ENCODE results near the gene PCGF3.

Gene PCGF3

DNA sequence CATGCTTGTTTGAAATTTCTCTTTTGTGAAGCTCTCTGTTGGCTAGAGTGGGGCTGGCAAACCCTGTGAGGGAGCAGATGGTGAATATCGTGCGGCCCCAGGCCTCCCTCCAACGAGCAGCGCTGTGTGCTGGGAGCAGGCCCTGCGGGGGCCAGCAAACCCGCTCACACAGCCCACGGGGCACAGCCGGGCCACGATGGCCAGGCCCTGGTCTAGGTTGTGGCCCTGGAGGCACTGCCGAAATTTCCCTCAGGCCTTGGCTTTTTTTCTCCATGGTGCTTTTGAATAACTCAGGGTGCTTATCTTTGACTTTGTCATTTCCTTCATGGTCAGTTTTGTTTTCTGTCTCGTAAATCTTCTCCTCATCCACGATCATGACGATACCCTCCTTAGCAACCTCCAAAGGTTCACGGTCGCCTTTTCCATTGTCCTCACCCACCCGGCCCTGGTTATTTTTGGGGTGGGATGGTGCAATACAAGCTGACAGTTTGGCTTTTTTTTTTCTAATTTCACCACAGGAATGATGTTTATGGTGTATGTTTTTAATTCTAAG is 20.7 kb downstream of the PCGF3 start:
- TF ChIP-seq, protein P1, sequence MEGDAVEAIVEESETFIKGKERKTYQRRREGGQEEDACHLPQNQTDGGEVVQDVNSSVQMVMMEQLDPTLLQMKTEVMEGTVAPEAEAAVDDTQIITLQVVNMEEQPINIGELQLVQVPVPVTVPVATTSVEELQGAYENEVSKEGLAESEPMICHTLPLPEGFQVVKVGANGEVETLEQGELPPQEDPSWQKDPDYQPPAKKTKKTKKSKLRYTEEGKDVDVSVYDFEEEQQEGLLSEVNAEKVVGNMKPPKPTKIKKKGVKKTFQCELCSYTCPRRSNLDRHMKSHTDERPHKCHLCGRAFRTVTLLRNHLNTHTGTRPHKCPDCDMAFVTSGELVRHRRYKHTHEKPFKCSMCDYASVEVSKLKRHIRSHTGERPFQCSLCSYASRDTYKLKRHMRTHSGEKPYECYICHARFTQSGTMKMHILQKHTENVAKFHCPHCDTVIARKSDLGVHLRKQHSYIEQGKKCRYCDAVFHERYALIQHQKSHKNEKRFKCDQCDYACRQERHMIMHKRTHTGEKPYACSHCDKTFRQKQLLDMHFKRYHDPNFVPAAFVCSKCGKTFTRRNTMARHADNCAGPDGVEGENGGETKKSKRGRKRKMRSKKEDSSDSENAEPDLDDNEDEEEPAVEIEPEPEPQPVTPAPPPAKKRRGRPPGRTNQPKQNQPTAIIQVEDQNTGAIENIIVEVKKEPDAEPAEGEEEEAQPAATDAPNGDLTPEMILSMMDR (IDR thresholded peaks at IDR 0.05): no peak

DNA sequence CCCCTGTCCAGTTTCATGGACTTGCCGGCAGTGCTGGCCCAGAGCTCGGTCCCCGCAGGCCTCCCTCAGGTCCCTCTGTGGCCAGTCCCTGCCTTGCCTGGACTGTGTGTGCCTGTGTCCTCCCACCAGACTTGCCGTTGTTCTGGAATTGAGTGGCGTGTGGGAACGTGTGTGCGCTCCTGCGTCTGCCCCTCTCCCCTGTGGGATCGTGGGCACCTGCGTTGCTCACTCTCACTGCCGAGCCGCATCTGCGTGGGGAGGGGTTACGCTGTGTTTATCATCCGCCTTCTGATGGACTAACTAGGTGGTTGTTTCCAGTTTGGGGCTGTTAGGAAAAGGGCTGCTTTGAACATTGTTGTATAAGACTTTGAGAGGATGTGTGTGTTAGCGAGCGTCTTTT is 21.2 kb downstream of the PCGF3 start:
- TF ChIP-seq, protein P1 (IDR thresholded peaks at IDR 0.05): no peak

DNA sequence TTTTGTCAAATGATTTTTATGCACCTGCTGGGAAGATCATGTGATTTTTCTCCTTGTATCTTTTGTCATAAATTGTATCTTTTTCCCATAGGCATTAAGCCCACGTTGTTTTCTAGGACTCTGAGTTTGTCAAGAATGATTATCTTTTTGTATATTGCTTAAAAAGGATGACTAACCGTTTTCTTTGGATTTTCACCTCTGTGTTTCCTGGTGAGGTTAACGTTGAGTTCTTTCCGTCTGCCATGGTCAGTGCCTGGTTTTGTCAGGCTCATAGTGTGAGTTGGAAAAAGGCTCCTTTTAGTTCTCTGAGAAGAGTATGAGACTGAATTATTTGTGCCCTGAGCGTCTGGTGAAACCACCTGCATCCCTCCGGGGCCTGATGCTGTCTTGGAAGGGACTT is 21.9 kb downstream of the PCGF3 start:
- TF ChIP-seq, protein P1 (IDR thresholded peaks at IDR 0.05): no peak

DNA sequence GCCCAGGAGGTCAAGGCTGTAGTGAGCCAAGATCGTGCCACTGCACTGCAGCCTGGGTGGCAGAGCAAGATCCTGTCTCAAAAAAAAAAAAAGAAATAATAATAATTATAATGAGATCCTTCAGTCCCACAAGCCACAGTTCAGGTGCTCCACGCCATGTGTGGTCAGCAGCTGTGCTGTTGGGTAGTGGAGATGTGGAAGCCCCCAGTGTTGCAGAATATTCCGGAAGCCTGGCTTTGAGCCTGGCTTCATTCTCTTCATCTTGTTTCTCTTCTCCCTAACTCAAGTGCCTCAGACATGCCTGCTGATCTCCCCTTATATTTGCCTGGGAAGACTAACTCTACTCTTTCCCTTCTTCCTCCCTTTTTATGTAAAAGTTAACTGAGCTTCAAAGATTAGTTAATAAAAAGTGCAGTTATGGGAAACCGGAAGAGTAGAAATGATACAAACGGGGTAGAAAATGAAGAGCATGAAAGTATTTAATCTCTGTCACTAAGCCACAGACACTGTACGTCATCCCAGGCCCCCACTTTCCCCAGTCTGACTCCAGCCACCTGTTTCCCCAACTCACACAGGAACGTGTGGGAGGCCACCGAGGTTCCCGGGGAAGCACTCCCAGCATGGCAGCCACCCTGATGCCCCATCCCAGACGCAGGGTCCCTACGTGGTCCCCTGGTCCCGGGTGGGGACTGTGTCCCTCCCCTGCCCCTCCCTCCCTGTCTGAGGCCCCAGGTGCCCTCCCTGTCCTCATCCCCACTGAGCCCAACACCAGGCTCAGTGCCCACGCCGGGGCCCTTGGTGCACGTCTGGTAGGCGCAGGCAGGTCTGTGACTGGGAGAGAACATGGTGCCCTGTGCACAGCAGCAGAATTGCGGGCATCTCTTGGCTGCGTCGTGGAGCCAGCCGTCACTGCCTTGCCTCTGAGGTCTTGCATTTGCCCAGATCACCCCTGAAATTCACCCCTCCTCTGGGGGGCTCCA is 24.0 kb downstream of the PCGF3 start:
- TF ChIP-seq, protein P1 (IDR thresholded peaks at IDR 0.05): no peak

DNA sequence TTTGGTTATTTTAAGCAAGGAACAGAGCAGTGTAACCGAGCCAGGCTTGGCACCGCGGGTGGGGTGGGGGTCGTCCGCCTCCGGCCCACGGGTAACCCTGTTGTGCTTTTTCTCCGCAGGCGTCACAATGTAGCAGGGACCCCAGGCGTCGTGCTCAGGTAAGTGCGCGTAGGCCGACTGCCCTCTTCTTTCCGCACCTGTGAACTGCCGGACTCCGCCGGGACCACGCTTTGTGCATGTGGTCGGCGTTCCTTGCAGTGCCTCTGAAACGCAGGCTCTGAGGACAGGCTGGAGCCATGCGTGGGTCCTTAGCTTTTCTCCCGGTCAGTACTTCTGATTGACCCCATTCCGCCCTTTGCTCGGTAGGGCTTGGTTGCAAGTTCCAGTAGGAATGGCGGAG is 24.9 kb downstream of the PCGF3 start:
- TF ChIP-seq, protein P1 (IDR thresholded peaks at IDR 0.05): no peak

DNA sequence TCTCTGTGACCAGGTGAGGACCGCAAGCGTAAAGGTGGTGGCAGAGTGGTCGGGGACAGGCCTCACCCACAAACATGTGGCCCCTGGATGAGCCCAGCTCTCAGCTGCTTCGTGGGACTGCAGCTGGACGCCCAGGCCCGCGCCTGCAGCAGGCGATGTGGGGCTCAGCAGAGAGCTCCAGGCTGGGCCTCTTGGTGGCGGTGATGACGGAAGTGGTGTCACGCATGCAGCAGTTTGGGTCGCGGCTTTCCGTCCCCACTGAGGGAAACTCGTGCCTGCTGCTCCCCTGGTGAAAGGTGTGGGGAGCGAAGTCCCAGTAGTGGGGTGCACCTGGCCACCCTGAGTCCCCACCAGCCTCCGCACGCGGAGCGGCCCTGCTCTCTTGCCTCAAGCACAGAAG is 26.9 kb downstream of the PCGF3 start:
- TF ChIP-seq, protein P1 (IDR thresholded peaks at IDR 0.05): no peak

DNA sequence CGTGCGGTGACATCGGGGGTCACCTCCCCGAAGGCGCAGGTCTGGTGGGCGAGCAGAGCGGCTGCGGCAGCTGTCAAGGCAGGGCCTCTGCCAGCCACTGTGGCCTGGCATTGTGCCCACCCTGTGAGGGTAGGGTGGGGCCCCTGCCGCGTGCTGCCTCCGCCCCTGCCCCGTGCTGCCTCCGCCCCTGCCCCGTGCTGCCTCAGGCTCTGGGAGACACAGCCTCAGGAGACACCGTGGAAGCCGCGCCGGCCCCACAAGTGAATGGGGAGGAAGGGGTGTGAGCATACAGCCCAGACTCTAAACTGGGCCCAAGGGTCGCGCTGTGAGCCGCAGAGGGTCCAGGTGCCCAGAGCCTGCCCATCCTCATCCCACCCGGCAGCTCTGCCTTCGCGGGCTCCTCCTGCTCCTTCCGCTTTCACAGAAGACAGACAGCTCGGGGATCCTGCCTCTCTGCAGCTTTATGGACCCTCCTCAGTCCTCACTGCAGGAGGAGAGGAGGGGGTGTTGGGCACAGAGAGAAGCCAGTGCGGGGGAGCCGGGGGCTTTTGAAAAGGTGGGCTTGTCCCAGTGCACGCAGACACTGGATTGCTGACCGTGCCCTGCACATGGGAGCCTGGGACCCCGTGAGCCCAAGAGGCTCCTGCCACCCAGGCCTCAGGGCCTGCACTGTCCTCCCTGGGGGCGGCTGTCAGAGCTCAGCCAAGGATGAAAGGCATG is 27.4 kb downstream of the PCGF3 start:
- TF ChIP-seq, protein P1 (IDR thresholded peaks at IDR 0.05): no peak

Measured in LNCAP (cell line).